PFSK-1 (cell line): ENCODE measurements around the gene SUPT3H.

ENCODE experiments used
- POLR2AphosphoS5 ChIP-seq: IDR thresholded peaks from 2 replicates; pipeline ENCODE4 v1.6.1; 2012; ENCODE audit warnings: low read depth, mild to moderate bottlenecking, control low read depth, low read length, moderate library complexity
- SIN3A ChIP-seq: IDR thresholded peaks from 2 replicates; pipeline ENCODE4 v1.6.1; 2012; ENCODE audit warnings: mild to moderate bottlenecking, low read length, moderate library complexity, borderline replicate concordance; ENCODE audit not compliant: insufficient read depth
- TAF1 ChIP-seq: IDR thresholded peaks from 2 replicates; pipeline ENCODE4 v1.6.1; 2012; ENCODE audit warnings: low read length, control low read depth, borderline replicate concordance; ENCODE audit not compliant: insufficient read depth

GRCh38 chr6:44789806-44790205, 587.9 kb downstream of the SUPT3H start:
- TF ChIP-seq POLR2AphosphoS5 = no peak
- no peak for TF ChIP-seq TAF1
- TF ChIP-seq SIN3A = no peak
